GDM1 (cell line): ENCODE measurements around the gene FOXP2.

Experiments
- DNase-seq: peaks from one replicate; lab custom pipeline; 2025; lab: John Stamatoyannopoulos, UW

The FOXP2 gene

GRCh38 chr7:114656466-114656865 is 241.9 kb downstream of the FOXP2 start:
- no peak for DNase-seq

DNA sequence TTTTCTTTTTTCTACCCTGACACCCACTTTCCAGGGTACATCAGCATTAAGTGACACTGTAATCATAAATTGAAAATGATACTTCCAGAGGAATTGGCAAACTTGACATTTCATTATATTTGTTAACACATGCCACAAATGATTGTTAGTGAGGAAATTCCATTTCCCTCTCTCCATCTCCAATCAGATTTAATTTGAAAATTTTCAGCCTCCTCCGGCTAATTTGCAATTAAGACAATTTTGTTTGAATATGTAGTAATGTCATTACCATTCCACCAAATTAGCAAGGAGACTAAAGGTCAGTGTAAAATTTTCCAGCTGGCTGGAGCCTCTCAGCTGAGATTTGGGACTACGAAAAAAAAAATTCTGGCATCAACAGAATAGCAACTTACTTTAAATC is 242.7 kb downstream of the FOXP2 start:
- DNase-seq, result no peak

- DNase-seq, result no peak
Observed at GRCh38 chr7:114658216-114658615, 243.6 kb downstream of the FOXP2 start.

- no peak for DNase-seq
Observed at GRCh38 chr7:114659409-114660125, 245.0 kb downstream of the FOXP2 start.

DNA sequence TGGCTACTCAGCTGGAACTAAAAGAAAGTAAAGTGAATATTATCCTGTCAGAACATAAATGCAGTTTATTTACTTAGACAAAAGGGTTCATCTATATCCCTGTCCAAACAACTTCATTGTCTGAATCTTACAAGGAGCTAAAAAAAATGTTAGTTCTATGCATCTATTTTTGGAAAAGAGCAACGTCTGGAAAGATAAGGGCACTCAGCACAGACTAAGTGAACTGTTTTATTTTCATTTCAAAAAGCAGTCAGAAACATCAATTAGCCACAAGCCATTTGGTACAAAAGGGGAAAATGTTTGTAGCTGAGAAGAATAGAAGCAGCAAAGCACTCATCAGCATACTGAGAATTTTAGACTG is 245.5 kb downstream of the FOXP2 start:
- DNase-seq, result no peak

DNA sequence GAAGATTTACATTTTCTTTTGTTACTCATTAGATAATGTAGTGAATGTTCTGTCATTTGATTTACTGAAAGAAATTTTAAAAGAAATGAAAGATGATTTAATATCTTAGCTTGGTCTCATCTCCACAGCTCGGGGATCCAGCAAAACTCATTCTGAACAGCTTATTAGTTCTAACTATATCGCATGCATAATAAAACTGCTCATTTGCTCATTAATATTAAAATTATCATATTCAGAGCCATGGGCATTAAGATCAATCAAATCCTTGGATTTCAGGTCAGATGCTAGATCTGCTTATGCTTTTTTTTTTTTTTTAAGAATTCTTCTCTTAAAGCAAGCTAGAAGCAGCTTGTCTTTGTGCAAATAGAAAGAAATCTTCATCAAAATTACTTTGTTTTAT is 246.1 kb downstream of the FOXP2 start:
- no peak for DNase-seq

- DNase-seq, result no peak
Observed at GRCh38 chr7:114662002-114662677, 247.5 kb downstream of the FOXP2 start.

DNA sequence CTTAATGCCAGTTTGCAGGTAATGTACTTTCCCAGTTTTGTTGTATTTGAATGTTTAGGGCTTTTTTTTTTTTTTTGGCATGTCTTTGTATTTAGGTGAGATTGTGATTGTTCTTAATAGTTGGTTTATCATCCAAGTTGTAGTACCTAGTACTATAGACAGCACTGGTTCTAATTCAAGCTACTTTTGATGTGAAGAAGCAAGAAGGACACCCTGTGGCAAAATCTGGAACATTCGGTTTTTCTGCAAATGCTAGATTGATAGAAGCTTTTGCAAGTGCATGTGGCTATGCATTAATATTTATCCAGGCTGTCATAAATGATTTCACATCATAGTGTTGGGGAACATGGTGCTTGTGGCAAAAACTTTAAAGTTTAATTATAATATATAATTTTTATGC is 248.9 kb downstream of the FOXP2 start:
- DNase-seq, result no peak

DNA sequence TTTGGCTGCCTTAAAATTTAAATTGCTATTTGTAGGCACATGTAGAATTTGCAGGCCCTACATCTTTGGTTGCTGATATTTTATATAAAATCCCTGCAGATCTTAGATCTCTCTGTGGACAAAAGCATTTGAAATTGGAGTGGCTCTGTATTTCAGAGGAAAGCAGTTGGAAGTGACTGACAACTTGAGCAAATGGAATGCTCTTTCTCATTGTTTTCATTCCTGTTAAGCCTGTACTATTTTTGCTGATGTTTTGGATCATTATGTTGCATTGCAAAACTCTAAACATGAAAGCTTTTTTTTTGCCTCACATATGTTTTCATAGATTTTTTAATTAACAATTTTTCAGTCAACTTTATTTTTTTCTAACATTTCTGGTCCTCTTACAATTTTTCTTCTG is 256.1 kb downstream of the FOXP2 start:
- no peak for DNase-seq

GRCh38 chr7:114671563-114672123 is 257.0 kb downstream of the FOXP2 start:
- DNase-seq, result no peak

DNA sequence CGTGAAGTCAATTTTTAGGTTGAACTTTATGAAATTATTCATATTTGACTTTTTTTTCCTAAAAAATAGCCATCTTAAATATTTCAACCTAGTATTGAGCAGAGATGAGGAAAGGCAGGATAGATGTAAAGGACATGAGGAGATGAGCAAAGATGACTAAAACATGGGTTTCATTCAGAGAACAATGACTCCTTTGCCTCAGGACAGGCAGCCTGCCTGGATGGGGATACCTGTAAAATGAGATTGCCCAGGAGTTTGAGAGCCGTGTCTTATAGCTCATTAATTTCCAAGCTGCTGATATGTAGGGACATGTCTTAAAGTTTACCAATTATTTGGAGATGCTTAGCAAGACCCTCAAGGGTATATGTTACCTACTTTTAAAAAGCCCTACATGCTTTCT is 263.5 kb downstream of the FOXP2 start:
- DNase-seq, result no peak

DNA sequence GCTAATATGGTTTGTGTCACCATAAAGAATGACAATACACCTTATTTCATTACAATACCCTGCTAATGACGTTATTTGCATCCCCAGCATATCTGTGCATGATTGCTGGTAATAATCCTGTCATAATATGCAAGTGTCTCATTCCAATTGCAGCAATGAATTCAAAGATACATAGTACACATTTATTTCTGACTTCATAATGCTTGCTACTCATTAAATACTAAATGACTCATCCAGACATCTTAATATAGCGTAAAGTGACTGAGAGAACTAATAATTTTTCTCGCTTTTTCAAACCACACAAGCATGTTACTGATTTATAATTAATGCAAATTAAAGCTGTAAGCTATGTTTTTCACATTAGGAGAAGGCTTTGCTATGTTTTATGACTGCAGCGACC is 272.6 kb downstream of the FOXP2 start:
- no peak for DNase-seq

GRCh38 chr7:114688443-114689055 is 273.9 kb downstream of the FOXP2 start:
- no peak for DNase-seq

- DNase-seq, result no peak
Observed at GRCh38 chr7:114689406-114689805, 274.8 kb downstream of the FOXP2 start.

DNA sequence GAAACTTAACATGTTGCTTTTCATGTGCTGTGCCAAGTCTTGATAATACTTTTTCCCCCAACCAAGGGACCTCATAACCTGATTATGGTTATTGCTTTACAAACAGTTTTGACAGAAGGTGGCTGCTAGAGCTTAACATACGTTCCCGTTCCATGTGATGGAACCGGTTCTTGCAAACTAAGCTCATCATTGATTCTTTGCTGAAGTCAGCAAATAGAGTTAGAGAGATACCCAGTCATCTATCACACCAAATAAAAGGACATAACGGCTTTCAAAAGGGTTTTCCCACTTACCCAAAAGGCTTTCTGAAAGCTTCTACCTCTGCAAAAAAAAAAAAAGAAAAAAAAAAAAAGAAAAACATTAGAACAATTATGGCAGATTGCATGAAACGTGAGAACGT is 277.0 kb downstream of the FOXP2 start:
- no peak for DNase-seq

- no peak for DNase-seq
Observed at GRCh38 chr7:114695182-114695581, 280.6 kb downstream of the FOXP2 start.

GRCh38 chr7:114700247-114700928 is 285.8 kb downstream of the FOXP2 start:
- DNase-seq, result no peak

- DNase-seq, result no peak
Observed at GRCh38 chr7:114703677-114704076, 289.1 kb downstream of the FOXP2 start.

- no peak for DNase-seq
Observed at GRCh38 chr7:114708646-114709045, 294.0 kb downstream of the FOXP2 start.

- DNase-seq, result no peak
Observed at GRCh38 chr7:114710499-114710898, 295.9 kb downstream of the FOXP2 start.

DNA sequence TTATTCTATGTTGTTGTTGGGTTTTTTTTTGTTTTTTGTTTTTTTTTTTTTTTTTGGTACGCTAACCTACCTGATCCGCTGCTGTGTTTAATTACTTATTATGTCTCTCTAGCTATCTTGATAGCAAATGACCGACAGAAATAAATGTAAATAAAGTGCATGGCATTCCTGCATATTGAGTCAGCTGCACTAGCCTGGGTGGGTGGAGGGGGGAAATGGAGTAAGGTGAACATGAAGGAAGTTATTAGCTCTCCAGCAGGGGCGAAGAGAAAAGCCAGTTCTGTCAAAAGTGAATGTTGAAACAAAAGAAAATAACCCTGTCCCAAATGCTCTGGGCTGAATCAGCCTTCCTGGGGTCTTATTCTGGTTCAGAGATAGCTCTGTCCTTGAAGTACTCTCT is 296.6 kb downstream of the FOXP2 start:
- DNase-seq, result no peak

DNA sequence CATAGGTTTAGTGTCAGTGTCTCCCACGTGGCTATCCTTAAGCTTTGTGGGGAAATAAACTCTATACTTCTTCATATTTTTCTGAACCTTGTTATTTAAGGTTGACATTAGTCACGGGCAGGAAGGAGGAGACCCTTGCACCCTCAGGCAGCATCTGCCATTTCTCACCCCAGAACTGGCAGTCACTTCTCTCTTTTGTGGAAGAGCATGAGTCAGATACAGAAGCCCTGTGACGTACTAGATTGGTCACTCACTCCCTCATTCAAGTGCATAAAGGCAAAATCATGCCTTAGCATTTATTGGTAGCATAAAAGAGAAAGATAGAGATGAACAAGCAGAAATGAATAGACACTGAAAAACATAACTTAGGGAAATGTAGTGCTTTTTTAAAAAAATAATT is 301.3 kb downstream of the FOXP2 start:
- no peak for DNase-seq

DNA sequence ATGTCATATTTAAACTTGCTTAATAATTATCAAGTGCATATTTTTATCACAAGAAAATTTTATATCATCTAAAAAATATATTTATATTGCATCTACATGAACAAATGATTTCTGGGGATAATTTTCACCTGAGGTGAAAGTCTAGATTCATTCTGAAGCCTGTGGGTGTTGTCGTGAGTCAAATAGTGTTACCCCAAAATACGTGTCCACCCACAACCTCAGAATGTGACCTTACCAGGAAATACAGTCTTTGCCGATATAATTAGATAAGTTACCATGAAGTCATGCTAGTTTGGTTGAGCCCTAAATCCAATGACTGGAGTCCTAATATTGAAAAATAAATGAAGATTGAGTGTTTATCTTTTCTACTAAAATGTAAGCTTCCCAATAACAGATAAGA is 304.2 kb downstream of the FOXP2 start:
- no peak for DNase-seq
